ENCODE results near the gene SMCR8.

SMCR8 gene

DNA sequence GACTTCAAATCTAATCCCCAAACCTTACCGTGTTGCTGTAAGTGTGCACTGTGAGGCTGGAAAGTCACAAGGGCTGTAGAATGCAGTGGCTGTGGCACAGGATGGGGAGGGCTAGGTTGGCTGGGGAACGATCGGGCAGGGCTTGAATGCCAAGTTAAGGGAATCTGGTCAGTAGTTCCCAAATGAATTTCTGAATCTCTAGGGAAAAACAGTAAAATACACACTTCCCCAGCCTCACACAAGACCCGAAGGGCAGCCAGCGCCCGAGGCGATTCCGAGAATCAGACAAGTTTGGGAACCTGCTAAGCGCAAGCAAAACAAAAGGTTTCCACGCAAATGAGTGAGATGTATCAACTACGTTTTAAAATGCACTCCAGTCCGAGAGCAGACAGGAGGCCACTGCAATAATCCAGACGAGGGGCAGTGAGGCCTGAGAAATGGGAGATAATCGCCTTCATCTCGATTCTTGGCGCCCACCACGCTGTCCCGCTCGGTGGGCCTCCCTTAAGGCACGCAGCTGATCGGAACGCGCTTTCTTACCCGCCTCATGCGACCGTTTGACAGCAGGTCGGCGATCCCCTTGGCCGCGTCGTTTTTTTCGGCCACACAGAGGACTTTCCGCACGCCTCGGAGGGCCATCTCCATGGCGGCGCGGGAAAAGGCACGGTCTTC is 898 bp upstream of the SMCR8 start:
- TF ChIP-seq POLR2AphosphoS5 (IDR thresholded peaks at IDR 0.05; ENCODE audit: low read depth, low read length) = no peak
- TF ChIP-seq SIN3A (IDR thresholded peaks at IDR 0.05; ENCODE audit: borderline replicate concordance, insufficient read depth, low read length) = no peak
- no peak for TF ChIP-seq TAF1 (IDR thresholded peaks at IDR 0.05; ENCODE audit: borderline replicate concordance, insufficient read depth, low read length)

DNA sequence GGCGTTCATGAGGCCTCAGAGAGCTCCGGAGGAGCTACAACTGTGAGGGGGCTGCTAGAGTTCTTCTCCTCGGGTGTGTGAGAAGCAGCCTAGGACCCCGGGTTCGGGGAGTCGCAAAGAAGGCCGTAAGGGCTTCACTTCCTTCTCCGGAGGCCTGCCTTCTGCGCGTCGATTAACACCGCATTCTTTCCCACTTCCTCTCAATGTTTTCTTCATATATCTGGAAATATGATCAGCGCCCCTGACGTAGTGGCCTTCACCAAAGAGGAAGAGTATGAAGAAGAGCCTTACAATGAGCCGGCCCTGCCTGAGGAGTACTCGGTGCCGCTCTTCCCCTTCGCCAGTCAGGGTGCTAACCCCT is 449 bp downstream of the SMCR8 start:
- TF ChIP-seq TAF1 (IDR thresholded peaks at IDR 0.05; ENCODE audit: borderline replicate concordance, insufficient read depth, low read length) = no peak
- no peak for TF ChIP-seq FOXP2 (optimal IDR thresholded peaks at IDR 0.05; ENCODE audit: borderline replicate concordance, extremely low read depth, extremely low read length, insufficient read depth)
- no peak for TF ChIP-seq POLR2AphosphoS5 (IDR thresholded peaks at IDR 0.05; ENCODE audit: low read depth, low read length)
- TF ChIP-seq SIN3A (IDR thresholded peaks at IDR 0.05; ENCODE audit: borderline replicate concordance, insufficient read depth, low read length) = no peak
- TF ChIP-seq, protein P1, sequence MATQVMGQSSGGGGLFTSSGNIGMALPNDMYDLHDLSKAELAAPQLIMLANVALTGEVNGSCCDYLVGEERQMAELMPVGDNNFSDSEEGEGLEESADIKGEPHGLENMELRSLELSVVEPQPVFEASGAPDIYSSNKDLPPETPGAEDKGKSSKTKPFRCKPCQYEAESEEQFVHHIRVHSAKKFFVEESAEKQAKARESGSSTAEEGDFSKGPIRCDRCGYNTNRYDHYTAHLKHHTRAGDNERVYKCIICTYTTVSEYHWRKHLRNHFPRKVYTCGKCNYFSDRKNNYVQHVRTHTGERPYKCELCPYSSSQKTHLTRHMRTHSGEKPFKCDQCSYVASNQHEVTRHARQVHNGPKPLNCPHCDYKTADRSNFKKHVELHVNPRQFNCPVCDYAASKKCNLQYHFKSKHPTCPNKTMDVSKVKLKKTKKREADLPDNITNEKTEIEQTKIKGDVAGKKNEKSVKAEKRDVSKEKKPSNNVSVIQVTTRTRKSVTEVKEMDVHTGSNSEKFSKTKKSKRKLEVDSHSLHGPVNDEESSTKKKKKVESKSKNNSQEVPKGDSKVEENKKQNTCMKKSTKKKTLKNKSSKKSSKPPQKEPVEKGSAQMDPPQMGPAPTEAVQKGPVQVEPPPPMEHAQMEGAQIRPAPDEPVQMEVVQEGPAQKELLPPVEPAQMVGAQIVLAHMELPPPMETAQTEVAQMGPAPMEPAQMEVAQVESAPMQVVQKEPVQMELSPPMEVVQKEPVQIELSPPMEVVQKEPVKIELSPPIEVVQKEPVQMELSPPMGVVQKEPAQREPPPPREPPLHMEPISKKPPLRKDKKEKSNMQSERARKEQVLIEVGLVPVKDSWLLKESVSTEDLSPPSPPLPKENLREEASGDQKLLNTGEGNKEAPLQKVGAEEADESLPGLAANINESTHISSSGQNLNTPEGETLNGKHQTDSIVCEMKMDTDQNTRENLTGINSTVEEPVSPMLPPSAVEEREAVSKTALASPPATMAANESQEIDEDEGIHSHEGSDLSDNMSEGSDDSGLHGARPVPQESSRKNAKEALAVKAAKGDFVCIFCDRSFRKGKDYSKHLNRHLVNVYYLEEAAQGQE (IDR thresholded peaks at IDR 0.05; ENCODE audit: insufficient read depth in 1 of 2, low read depth in 2 of 2, low read length in 2 of 2) = no peak

DNA sequence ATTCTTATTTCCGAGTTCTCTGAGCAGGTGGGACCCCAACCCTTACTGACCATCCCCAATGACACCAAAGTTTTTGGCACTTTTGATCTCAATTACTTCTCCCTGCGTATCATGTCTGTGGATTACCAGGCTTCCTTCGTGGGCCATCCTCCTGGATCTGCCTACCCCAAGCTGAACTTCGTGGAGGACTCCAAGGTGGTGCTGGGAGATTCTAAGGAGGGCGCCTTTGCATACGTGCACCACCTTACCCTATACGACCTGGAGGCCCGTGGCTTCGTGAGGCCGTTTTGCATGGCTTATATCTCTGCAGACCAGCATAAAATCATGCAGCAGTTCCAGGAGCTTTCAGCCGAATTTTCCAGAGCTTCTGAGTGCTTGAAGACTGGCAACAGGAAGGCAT is 868 bp downstream of the SMCR8 start:
- TF ChIP-seq POLR2AphosphoS5 (IDR thresholded peaks at IDR 0.05; ENCODE audit: low read depth, low read length) (no peak), TAF1 (IDR thresholded peaks at IDR 0.05; ENCODE audit: borderline replicate concordance, insufficient read depth, low read length) (no peak), SIN3A (IDR thresholded peaks at IDR 0.05; ENCODE audit: borderline replicate concordance, insufficient read depth, low read length) (no peak), FOXP2 (optimal IDR thresholded peaks at IDR 0.05; ENCODE audit: borderline replicate concordance, extremely low read depth, extremely low read length, insufficient read depth) (no peak)
- TF ChIP-seq, protein P1 (IDR thresholded peaks at IDR 0.05; ENCODE audit: insufficient read depth in 1 of 2, low read depth in 2 of 2, low read length in 2 of 2) = no peak

DNA sequence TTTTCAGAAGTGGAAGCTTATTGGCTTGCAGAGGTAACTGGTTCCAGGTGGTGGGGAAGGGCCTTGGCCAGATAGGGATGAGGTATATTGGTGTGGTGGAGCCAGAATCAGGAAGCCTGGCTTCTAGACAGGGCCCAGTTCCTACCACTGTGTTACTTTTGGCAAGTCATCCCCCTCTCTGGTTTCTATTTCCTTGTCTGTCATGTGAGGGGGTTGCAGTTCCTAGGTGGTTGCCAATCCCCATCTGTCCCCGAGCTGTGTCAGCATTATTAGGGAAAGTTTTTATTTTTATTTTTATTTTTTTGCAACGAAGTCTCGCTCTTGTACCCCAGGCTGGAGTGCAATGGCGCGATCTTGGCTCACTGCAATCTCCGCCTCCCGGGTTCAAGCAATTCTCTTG is 3.0 kb downstream of the SMCR8 start:
- TF ChIP-seq, protein P1 (IDR thresholded peaks at IDR 0.05; ENCODE audit: insufficient read depth in 1 of 2, low read depth in 2 of 2, low read length in 2 of 2) = no peak

DNA sequence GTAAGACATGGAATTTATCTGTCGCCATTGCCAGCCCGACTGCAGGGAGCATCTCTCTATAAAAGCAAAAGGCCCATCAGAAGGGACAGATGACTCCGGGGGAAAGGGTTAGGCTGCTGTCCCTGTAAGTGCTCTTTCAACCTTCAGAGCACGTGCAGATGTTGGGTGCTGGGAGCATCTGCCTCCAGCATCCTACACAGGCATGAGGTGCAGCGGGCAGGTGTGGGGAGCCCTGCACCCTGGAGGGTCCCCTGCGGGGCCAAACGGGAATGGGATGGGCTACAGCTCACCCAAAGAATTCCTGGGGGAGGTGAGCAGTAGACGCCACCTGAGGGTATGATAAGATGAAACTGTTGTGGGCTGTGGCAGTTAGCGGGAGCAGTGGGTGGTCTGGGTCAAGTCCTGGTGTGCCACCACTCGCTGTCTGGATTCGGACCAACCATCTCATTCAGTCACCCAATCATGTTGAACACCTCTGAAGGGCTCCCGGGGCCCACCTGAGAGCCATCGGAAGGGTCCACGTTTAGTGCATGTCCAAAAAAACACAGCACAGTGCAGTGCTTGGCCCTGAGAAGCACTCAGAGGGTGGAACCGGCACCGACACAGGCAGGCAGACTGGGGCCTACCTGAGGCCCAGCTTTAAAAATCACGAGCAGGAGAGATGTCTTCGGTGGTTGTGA is 3.8 kb downstream of the SMCR8 start:
- TF ChIP-seq TAF1 (IDR thresholded peaks at IDR 0.05; ENCODE audit: borderline replicate concordance, insufficient read depth, low read length) (no peak), SIN3A (IDR thresholded peaks at IDR 0.05; ENCODE audit: borderline replicate concordance, insufficient read depth, low read length) (no peak)

DNA sequence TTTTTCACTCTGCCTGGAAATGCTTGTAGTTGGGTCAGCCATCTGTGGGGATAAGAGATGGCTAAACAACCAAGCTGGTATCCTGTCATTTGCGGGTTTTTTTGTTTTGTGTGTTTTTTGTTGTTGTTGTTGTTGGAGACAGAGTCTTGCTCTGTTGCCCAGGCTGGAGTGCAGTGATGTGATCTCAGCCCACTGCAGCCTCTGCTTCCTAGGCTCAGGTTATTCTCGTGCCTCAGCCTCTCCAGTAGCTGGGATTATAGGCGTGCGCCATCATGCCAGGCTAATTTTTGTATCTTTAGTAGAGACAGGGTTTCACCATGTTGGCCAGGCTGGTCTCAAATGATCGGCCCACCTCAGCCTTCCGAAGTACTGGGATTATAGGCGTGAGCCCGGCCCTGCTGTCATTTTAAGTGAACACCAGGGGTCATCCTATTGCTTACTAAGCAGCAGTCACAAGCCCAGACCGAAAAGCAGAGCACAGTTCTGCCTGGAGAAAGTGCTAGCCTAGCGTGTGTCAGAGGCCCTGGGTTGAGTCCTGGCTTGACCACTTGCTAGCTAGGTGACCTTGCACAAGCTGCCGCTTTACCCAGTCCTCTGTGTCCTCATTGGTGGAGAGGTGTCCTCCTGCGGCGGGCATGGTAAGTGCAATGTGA is 4.6 kb downstream of the SMCR8 start:
- TF ChIP-seq FOXP2 (optimal IDR thresholded peaks at IDR 0.05; ENCODE audit: borderline replicate concordance, extremely low read depth, extremely low read length, insufficient read depth) = no peak
- TF ChIP-seq TAF1 (IDR thresholded peaks at IDR 0.05; ENCODE audit: borderline replicate concordance, insufficient read depth, low read length) = no peak
- TF ChIP-seq, protein P1 (IDR thresholded peaks at IDR 0.05; ENCODE audit: insufficient read depth in 1 of 2, low read depth in 2 of 2, low read length in 2 of 2) = no peak
- no peak for TF ChIP-seq SIN3A (IDR thresholded peaks at IDR 0.05; ENCODE audit: borderline replicate concordance, insufficient read depth, low read length)
- TF ChIP-seq POLR2AphosphoS5 (IDR thresholded peaks at IDR 0.05; ENCODE audit: low read depth, low read length) = no peak

Measured in PFSK-1 (cell line).